ENCODE results near the gene KDM2A.

KDM2A gene

GRCh38 chr11:67280788-67281551, 161.9 kb downstream of the KDM2A start:
- Histone ChIP-seq H3K27ac (no peak overlapping the region), H3K79me2 (no peaks in the 10 kb centered on the region), H3K36me3 (ENCODE audit: control insufficient read depth, insufficient read depth, low read length) (no peaks in the 10 kb centered on the region), H3K4me3 (ENCODE audit: low read depth, low read length) (no peak overlapping the region), H3K4me2 (ENCODE audit: low read length) (no peak overlapping the region), H3K9me3 (ENCODE audit: control insufficient read depth, low read length) (no peaks in the 10 kb centered on the region), H2AFZ (no peak overlapping the region), H3K4me1 (no peaks in the 10 kb centered on the region), H3K27me3 (ENCODE audit: control insufficient read depth, insufficient read depth, low read length) (no peaks in the 10 kb centered on the region), H3K9ac (no peak overlapping the region)
- TF ChIP-seq CTCF (IDR thresholded peaks at IDR 0.05): no peak

- no peaks in the 10 kb centered on the region for H3K4me1 ChIP-seq
Measured at GRCh38 chr11:67281552-67282150, 162.6 kb downstream of the KDM2A start.

GRCh38 chr11:67282155-67282875, 163.3 kb downstream of the KDM2A start:
- Histone ChIP-seq H3K9ac (no peak overlapping the region), H3K4me1 (no peaks in the 10 kb centered on the region), H3K4me3 (ENCODE audit: low read depth, low read length) (no peak overlapping the region), H3K79me2 (no peaks in the 10 kb centered on the region), H3K36me3 (ENCODE audit: control insufficient read depth, insufficient read depth, low read length) (no peaks in the 10 kb centered on the region), H3K9me3 (ENCODE audit: control insufficient read depth, low read length) (no peaks in the 10 kb centered on the region), H3K27me3 (ENCODE audit: control insufficient read depth, insufficient read depth, low read length) (no peaks in the 10 kb centered on the region), H2AFZ (no peak overlapping the region), H3K27ac (no peak overlapping the region), H3K4me2 (ENCODE audit: low read length) (no peak overlapping the region)
- TF ChIP-seq CTCF (IDR thresholded peaks at IDR 0.05): no peak

More at GRCh38 chr11:67281552-67282150, 162.6 kb downstream of the KDM2A start:
- H2AFZ ChIP-seq: no peak overlapping the region
- H3K27me3 ChIP-seq (ENCODE audit: control insufficient read depth, insufficient read depth, low read length): no peaks in the 10 kb centered on the region
- H3K36me3 ChIP-seq (ENCODE audit: control insufficient read depth, insufficient read depth, low read length): no peaks in the 10 kb centered on the region
- H3K4me3 ChIP-seq (ENCODE audit: low read depth, low read length): no peak overlapping the region
- no peak overlapping the region for H3K27ac ChIP-seq
- no peak overlapping the region for H3K9ac ChIP-seq
- no peak for TF ChIP-seq CTCF (IDR thresholded peaks at IDR 0.05)
- no peak overlapping the region for H3K4me2 ChIP-seq (ENCODE audit: low read length)
- no peaks in the 10 kb centered on the region for H3K79me2 ChIP-seq
- H3K9me3 ChIP-seq (ENCODE audit: control insufficient read depth, low read length): no peaks in the 10 kb centered on the region

GRCh38 chr11:67282876-67283371, 163.9 kb downstream of the KDM2A start:
- Histone ChIP-seq H3K36me3 (ENCODE audit: control insufficient read depth, insufficient read depth, low read length) (no peaks in the 10 kb centered on the region), H3K4me1 (peaks cover 4% of the 10 kb centered on the region), H3K9me3 (ENCODE audit: control insufficient read depth, low read length) (no peaks in the 10 kb centered on the region), H3K9ac (no peak overlapping the region), H3K4me3 (ENCODE audit: low read depth, low read length) (no peak overlapping the region), H3K27ac (no peak overlapping the region), H2AFZ (no peak overlapping the region), H3K27me3 (ENCODE audit: control insufficient read depth, insufficient read depth, low read length) (no peaks in the 10 kb centered on the region), H3K79me2 (no peaks in the 10 kb centered on the region), H3K4me2 (ENCODE audit: low read length) (no peak overlapping the region)
- TF ChIP-seq CTCF (IDR thresholded peaks at IDR 0.05): no peak
